ENCODE results near the gene TBC1D7. TPM values are rescaled to one million over a fixed set of nuclear protein-coding genes. Genes with fewer than 3 reads are reported as not detected.
A peak's percentile ranks its signal among the peaks of the same experiment; 100 is the strongest.

Gene TBC1D7
- total and polyA plus RNA-seq, 2 donors (not counting 1 experiment from before 2014, with no cell fraction given) = 21.5 to 22.3 TPM

DNA sequence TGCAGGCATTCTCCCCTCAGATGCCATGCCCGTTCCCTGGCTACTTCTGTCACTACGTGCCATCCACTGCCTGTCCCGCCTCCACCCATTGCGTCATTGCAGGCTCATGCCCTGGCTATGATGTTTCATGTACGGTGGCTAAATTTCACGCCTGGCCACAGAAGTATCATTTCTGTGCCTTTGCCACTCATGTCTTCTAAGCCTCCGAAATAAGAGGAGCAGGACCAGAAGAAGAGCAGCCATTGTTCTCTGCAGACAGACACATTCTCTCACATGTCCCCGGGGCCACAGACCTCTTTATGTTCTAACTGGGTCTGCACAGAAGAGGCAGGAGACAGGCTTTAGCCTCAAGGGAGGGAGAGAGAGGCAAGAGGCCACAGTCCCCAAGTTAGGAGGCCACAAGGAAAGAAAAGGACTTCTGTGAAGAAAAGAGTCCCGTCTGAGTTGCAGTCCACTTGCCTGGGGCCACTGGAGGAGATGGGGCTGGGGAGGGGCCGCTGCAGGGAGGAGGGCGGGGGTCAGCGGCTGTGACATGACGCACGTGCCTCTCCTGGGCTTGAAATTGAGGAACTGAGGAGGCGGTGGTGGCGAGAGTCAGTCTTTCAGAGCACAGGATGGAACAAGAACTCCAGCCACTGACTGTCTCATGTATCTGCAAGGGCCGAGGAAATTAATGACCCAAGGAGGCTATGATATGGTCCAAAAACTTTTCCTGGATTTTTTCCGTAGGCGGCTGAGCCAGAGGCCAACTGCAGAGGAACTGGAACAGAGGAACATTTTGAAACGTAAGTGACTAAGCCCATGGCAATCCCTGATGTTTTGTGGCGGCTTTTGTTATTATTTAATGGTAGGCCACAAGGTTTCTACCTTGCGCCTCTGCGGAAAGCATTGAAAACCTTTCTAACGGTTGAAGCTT is 55.9 kb downstream of the TBC1D7 start:
- Histone ChIP-seq H3K79me2 (ENCODE audit: control insufficient read depth, insufficient read depth, low read length) (peaks cover 96% of the 10 kb centered on the region), H2AFZ (ENCODE audit: insufficient read depth, low read depth, low read length, poor library complexity, severe bottlenecking) (peak overlapping the region; percentile 17)
- peak overlapping the region; percentile 94 for H3K4me3 Mint-ChIP-seq

More for the DNA sequence above, 55.9 kb downstream of the TBC1D7 start:
- Histone ChIP-seq H3K9ac (ENCODE audit: low read length) (peak overlapping the region; percentile 88), H4K20me1 (ENCODE audit: control insufficient read depth, insufficient read depth, low read length, poor library complexity, severe bottlenecking) (peaks cover 4% of the 10 kb centered on the region), H3K36me3 (replicated peaks in 1 of 2; ENCODE audit: control extremely low read depth in 1 of 2, control insufficient read depth in 1 of 2, extremely low read depth in 1 of 2, insufficient read depth in 2 of 2, low read length in 1 of 2) (peaks cover 0 to 20% of the 10 kb centered on the region in 2 experiments), H3K4me2 (replicated peaks; ENCODE audit: low read depth, low read length, poor library complexity, severe bottlenecking) (peak overlapping the region; percentile 73), H3K27ac (ENCODE audit: low read length in 2 of 2) (peak overlapping the region; percentile 94 to 96), H3K9me3 (ENCODE audit: control extremely low read depth in 1 of 3, control insufficient read depth in 2 of 3, insufficient read depth in 1 of 3, low read length in 2 of 3) (no peaks in the 10 kb centered on the region), H3K4me3 (ENCODE audit: control extremely low read depth in 1 of 5, extremely low read depth in 1 of 5, insufficient read depth in 1 of 5, low read depth in 2 of 5, low read length in 4 of 5) (peak overlapping the region; percentile 75 to 99 (median 96)), H3K27me3 (replicated peaks in 1 of 4; ENCODE audit: control extremely low read depth in 1 of 4, control insufficient read depth in 3 of 4, insufficient read depth in 4 of 4, low read length in 3 of 4) (no peaks in the 10 kb centered on the region), H3K4me1 (ENCODE audit: control insufficient read depth in 2 of 2, insufficient read depth in 2 of 2, low read length in 2 of 2) (peaks cover 59 to 71% of the 10 kb centered on the region in 2 donors)
- no peaks in the 10 kb centered on the region for H3K9me3 Mint-ChIP-seq (ENCODE audit: insufficient read depth)
- ChIA-PET CTCF (interaction anchor here (0.7 to 8.2 kb wide), 8 partner anchors 11 to 361 kb away, joined by 3 to 152 read pairs (median 4); no protein-coding TSS in a partner anchor), POLR2A (interaction anchor here (0.7 to 1.6 kb wide), 4 partner anchors 11 to 303 kb away, joined by 3 to 6 read pairs (median 3); no protein-coding TSS in a partner anchor)
- no peaks in the 10 kb centered on the region for H3K27me3 Mint-ChIP-seq
- intact Hi-C loops (cut with micrococcal nuclease) = loop anchor here (1.0 to 5.0 kb wide), 8 partner anchors 11 to 440 kb away; partner anchors contain the start of genes RANBP9 and TBC1D7
- WGBS (ENCODE audit: insufficient coverage) = 20% methylated on average over 18 of the region's 24 CpGs
- peak overlapping the region; percentile 93 for H3K27ac Mint-ChIP-seq
- H3K4me1 Mint-ChIP-seq = peaks cover 72% of the 10 kb centered on the region
- peak; percentile 91 for DNase-seq
- peak; percentile 76 for ATAC-seq (ENCODE audit: low read depth)
- TF ChIP-seq, protein P1, sequence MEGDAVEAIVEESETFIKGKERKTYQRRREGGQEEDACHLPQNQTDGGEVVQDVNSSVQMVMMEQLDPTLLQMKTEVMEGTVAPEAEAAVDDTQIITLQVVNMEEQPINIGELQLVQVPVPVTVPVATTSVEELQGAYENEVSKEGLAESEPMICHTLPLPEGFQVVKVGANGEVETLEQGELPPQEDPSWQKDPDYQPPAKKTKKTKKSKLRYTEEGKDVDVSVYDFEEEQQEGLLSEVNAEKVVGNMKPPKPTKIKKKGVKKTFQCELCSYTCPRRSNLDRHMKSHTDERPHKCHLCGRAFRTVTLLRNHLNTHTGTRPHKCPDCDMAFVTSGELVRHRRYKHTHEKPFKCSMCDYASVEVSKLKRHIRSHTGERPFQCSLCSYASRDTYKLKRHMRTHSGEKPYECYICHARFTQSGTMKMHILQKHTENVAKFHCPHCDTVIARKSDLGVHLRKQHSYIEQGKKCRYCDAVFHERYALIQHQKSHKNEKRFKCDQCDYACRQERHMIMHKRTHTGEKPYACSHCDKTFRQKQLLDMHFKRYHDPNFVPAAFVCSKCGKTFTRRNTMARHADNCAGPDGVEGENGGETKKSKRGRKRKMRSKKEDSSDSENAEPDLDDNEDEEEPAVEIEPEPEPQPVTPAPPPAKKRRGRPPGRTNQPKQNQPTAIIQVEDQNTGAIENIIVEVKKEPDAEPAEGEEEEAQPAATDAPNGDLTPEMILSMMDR (IDR thresholded peaks at IDR 0.05) = no peak
- no peak for TF ChIP-seq EZH2 (IDR thresholded peaks at IDR 0.05; ENCODE audit: borderline replicate concordance, insufficient read depth, low read depth, low read length, poor library complexity, severe bottlenecking)

Data from B cell (primary cell).